ENCODE data around the gene ASB2.

GRCh38 chr14:94021001-94021400 lies 44.6 kb upstream of the ASB2 start:
- no peak for TF ChIP-seq CTCF (IDR thresholded peaks at IDR 0.05; ENCODE audit: control extremely low read depth in 1 of 3, insufficient read depth in 1 of 3, low read depth in 1 of 3, low read length in 3 of 3)
- no peak for TF ChIP-seq BRCA1 (IDR thresholded peaks at IDR 0.05; ENCODE audit: low read depth, low read length)
- no peak for TF ChIP-seq EP300 (IDR thresholded peaks at IDR 0.05; ENCODE audit: borderline replicate concordance in 1 of 2, low read depth in 2 of 2, low read length in 2 of 2)
- TF ChIP-seq TBP (IDR thresholded peaks at IDR 0.05; ENCODE audit: low read depth, low read length), result no peak
- no peak for TF ChIP-seq POLR2A (IDR thresholded peaks at IDR 0.05; ENCODE audit: control extremely low read depth in 1 of 2, low read depth in 2 of 2, low read length in 2 of 2)
- TF ChIP-seq SRF (IDR thresholded peaks at IDR 0.05; ENCODE audit: low read depth, low read length), result no peak
- no peak for TF ChIP-seq SIN3A (conservative IDR thresholded peaks at IDR 0.05 in 1 of 2, IDR thresholded peaks at IDR 0.05 in 1 of 2; ENCODE audit: low read depth in 1 of 2, low read length in 2 of 2)
